Measurements from ENCODE around the gene STK32B.

STK32B gene

GRCh38 chr4:5120468-5120867 is 69.2 kb downstream of the STK32B start:
- in situ Hi-C loops (cut with HindIII; ENCODE audit: low sequenced_read_pairs): no loop called here
- no peak for DNase-seq (ENCODE audit: low read depth)

GRCh38 chr4:5122114-5122513 is 70.8 kb downstream of the STK32B start:
- in situ Hi-C loops (cut with HindIII; ENCODE audit: low sequenced_read_pairs): no loop called here
- no peak for DNase-seq (ENCODE audit: low read depth)
- no peak for TF ChIP-seq CTCF (IDR thresholded peaks at IDR 0.05; ENCODE audit: low read depth, low read length, missing control alignments)
- no peak overlapping the region for H3K4me3 ChIP-seq (ENCODE audit: low read depth, low read length)

More at GRCh38 chr4:5120468-5120867, 69.2 kb downstream of the STK32B start:
- no peak for TF ChIP-seq CTCF (IDR thresholded peaks at IDR 0.05; ENCODE audit: low read depth, low read length, missing control alignments)
- no peak overlapping the region for H3K4me3 ChIP-seq (ENCODE audit: low read depth, low read length)

GRCh38 chr4:5124876-5125275 is 73.6 kb downstream of the STK32B start:
- H3K4me3 ChIP-seq (ENCODE audit: low read depth, low read length): no peak overlapping the region
- in situ Hi-C loops (cut with HindIII; ENCODE audit: low sequenced_read_pairs): no loop called here
- no peak for TF ChIP-seq CTCF (IDR thresholded peaks at IDR 0.05; ENCODE audit: low read depth, low read length, missing control alignments)
- DNase-seq (ENCODE audit: low read depth): no peak

- H3K4me3 ChIP-seq (ENCODE audit: low read depth, low read length): no peak overlapping the region
- in situ Hi-C loops (cut with HindIII; ENCODE audit: low sequenced_read_pairs): no loop called here
- no peak for TF ChIP-seq CTCF (IDR thresholded peaks at IDR 0.05; ENCODE audit: low read depth, low read length, missing control alignments)
Measured at GRCh38 chr4:5125321-5125720, 74.0 kb downstream of the STK32B start.

GRCh38 chr4:5126231-5126630 is 75.0 kb downstream of the STK32B start:
- in situ Hi-C loops (cut with HindIII; ENCODE audit: low sequenced_read_pairs): no loop called here
- no peak for DNase-seq (ENCODE audit: low read depth)
- TF ChIP-seq CTCF (IDR thresholded peaks at IDR 0.05; ENCODE audit: low read depth, low read length, missing control alignments): no peak
- no peak overlapping the region for H3K4me3 ChIP-seq (ENCODE audit: low read depth, low read length)

More at GRCh38 chr4:5125321-5125720, 74.0 kb downstream of the STK32B start:
- DNase-seq (ENCODE audit: low read depth): no peak

- no peak overlapping the region for H3K4me3 ChIP-seq (ENCODE audit: low read depth, low read length)
- DNase-seq (ENCODE audit: low read depth): no peak
- TF ChIP-seq CTCF (IDR thresholded peaks at IDR 0.05; ENCODE audit: low read depth, low read length, missing control alignments): no peak
- in situ Hi-C loops (cut with HindIII; ENCODE audit: low sequenced_read_pairs): no loop called here
Measured at GRCh38 chr4:5126857-5127256, 75.6 kb downstream of the STK32B start.

- H3K4me3 ChIP-seq (ENCODE audit: low read depth, low read length): no peak overlapping the region
- in situ Hi-C loops (cut with HindIII; ENCODE audit: low sequenced_read_pairs): no loop called here
- TF ChIP-seq CTCF (IDR thresholded peaks at IDR 0.05; ENCODE audit: low read depth, low read length, missing control alignments): no peak
- no peak for DNase-seq (ENCODE audit: low read depth)
Measured at GRCh38 chr4:5127556-5127955, 76.3 kb downstream of the STK32B start.

Measured in astrocyte of the cerebellum (primary cell).